NCI-H2196 treated with DMSO at 0.1 percent for 48 hours (cell line): ENCODE results near the gene VIPR1.

ENCODE experiments used
- DNase-seq: peaks from one replicate; lab custom pipeline; 2025; ENCODE audit not compliant: unreplicated experiment; lab: John Stamatoyannopoulos, UW

The VIPR1 gene

DNA sequence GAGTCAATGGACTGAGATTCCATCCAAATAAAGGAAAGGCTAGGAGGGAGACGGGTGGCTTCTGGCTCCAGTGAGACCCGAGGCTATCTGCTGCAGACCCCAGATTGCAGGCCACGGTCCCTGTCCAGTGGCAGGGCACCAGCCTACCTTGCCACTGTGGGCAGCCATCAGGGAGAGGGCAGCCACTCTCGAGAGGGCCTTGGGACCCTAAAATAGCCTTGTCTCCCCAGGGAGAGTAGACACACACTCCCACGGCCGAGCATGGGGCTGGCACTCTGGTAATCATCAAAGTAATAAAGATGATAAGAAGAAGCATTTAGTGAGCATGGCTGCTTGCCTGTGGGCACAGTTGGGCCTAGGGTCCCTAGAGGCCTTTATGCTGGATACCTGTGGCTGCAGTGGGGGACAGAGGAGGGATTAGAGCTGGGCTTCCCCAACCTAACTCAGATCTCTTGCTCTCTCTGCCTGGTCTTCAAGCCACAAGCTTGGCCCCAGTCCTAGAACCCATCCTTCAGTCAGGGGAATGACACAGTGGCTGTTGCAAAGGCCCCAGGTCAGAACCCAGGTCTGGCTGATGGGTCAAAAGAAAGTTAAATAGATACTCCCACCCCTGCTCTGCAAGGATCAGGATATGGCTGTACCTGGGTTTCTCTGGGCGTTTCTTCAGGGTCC is 9.2 kb upstream of the VIPR1 start:
- DNase-seq, result no peak

GRCh38 chr3:42493798-42494151 is 8.7 kb upstream of the VIPR1 start:
- DNase-seq, result no peak

DNA sequence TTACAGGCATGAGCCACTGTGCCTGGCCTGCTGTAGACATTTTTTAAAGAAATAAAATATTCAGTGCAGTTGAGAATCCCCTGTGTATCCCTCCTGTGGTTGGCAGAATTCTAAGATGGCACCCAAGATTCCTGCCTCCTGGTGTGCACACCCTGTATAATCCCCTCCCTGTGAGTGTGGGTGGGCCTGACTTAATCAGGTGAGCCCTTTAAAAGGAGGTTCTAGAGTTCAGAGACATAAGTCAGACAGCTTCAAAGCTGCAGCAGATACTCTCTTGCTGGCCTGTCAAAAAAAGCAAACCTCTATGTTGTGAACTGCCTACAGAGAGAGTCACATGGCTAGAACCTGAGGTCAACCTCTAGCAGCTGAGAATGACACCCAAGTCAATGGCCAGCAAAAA is 7.0 kb upstream of the VIPR1 start:
- no peak for DNase-seq

GRCh38 chr3:42497009-42497731 is 5.3 kb upstream of the VIPR1 start:
- DNase-seq, result no peak

GRCh38 chr3:42498034-42498433 is 4.4 kb upstream of the VIPR1 start:
- no peak for DNase-seq

DNA sequence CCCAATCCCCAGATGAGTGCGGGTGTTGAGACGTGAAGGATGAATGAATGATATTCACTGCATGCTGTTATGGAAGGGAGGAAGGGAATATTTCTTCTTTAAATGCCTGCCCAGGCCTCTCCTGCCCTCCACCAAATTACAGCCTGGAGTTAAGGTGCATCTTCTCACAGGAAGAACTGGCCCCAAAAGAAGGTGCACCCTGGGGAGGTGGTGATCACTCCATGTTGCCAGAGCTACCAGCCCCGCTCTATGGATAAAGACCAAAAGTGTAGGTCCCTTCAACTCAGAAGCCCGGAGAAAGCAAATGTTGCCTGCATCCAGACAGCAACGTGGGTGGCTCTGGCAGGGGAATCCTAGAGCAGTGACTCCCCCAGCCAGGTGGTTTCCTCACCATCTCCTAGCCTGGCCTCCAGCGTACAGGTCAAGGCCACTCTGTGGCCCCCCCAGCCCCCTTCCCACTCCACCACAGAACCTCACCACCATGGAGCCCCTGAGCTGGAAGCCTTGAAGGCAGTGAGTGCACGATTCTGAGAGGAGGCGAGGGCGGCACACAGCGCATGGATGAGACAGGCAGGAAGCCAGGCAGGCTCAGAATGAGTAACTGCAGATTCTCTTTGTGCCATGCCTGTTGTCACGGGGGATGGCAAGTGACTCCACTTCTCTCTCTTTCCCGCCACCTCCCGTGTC is 3.5 kb upstream of the VIPR1 start:
- no peak for DNase-seq

- no peak for DNase-seq
Observed at GRCh38 chr3:42499478-42499871, 3.0 kb upstream of the VIPR1 start.

DNA sequence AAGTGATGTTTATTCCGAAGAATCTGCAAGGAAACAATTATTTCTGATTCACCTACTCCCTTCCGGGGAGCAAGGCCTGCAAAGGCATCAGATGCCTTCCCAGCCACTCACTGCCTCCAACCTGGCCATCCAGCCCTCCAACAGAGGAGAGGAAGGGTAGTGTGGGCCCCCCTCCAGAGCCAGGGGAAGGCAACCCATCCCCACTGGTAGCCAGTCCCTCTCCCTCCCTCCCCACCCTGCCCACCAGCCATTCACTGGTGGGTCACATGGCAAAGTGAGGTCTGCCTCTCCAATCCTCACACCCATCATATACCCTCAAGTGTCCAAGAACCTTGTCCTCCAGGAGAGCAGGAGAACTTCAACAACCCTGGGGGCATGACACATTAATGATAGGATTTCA is 2.4 kb upstream of the VIPR1 start:
- DNase-seq, result no peak

- DNase-seq, result no peak
Observed at GRCh38 chr3:42500909-42501308, 1.5 kb upstream of the VIPR1 start.

DNA sequence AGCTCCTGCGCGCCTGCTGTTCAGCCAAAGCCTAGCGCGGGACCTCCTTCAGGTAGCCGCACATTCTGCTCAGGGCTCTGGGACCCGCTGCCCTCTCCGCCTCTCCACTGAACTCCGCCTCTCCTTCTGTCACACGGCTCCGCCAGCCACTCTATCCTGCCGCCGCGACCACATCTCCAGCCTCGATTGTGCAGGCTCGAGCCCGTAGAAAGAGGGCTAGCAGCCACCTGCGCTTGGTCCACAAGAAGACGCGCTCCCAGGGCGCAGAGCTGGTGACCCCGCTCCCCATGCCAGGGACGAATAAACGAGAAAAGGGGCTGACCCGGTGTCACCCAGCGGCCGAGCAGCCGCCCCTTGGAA is 1.1 kb upstream of the VIPR1 start:
- DNase-seq, result no peak

DNA sequence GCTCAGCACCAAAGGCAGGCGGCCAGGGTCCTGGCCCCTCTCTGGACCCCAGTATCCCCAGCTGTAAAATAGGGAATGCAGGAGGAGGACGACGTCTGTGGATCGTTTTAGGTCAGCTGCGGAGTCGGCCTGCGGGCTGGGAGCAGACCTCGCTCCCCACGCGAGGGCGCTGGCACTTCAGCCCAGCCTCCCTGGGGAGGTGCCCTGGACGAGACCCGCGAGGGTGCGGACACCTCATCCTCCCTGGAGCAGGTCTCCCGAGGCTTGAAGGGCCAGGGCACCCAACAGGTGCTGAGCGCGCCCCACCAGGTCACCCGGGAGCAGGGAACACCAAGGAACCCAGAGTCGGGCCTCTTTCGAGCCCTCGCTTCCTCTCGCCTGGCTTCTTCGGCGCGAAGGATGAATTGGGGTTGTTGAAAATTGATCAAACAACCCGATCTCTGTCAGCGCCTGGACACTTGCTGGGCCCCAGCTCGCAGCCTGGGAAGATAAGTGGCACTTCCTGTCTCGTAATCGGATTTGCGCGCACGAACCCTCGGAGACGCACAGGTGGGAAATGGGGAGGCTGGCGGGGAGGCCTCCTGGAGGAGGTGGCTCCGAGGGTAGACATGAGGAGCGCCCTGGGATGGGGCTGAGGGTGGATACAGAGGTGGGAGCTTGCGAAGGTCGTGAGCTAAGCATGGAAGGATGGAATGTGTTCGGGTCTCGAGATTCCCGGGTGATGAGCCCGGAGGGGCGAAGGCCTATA is 588 bp upstream of the VIPR1 start:
- peak; percentile 5 for DNase-seq

- DNase-seq, result no peak
Observed at GRCh38 chr3:42503251-42503924, 945 bp downstream of the VIPR1 start.

DNA sequence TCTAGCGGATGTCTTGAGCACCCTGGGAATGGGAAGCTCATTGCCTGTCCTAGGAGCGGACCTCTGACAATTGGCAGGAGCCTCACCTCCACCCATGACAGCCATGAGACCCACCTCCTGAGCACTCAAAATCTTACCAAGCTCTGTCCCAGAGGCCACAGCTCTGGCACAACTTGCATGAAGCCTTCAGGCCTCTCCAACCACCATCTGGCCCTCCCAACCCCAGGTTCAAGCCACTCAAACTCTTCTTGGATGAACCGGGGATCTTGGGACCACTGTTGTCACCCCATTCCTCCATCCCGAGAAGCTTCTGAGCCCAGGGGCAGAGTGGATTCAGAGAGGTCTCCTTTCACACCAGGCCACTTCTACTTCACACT is 1.5 kb downstream of the VIPR1 start:
- DNase-seq, result no peak

GRCh38 chr3:42504334-42505127 is 2.1 kb downstream of the VIPR1 start:
- DNase-seq, result no peak

- no peak for DNase-seq
Observed at GRCh38 chr3:42505128-42505848, 2.8 kb downstream of the VIPR1 start.

DNA sequence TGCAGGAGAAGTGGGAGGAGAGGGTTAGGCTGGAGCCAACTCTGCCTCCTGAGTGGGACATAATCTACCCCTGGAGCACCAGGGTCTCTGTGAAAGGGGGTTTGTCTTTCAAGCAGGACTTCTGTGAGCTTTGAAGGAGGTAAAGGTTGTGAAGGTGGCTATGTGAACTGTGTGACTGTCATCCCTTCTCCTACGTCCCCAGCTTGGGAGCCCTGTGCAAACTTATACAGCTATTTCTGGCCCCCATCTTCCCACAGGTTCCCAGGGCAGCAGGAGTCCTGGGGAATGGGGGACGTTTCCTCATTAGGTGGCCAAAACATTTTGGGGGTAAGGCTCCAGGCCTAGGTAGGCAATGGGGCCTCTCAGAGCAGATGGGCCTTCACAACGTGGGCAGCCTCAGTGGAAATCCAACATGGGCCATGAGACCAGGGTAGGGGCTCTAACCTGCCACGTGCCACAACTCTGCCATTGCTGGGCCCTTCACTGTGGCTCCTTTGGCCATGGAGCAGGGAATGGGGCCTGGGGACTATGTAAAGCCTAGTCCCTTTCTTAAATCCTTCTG is 3.5 kb downstream of the VIPR1 start:
- no peak for DNase-seq

- DNase-seq, result no peak
Observed at GRCh38 chr3:42507252-42507651, 4.8 kb downstream of the VIPR1 start.

DNA sequence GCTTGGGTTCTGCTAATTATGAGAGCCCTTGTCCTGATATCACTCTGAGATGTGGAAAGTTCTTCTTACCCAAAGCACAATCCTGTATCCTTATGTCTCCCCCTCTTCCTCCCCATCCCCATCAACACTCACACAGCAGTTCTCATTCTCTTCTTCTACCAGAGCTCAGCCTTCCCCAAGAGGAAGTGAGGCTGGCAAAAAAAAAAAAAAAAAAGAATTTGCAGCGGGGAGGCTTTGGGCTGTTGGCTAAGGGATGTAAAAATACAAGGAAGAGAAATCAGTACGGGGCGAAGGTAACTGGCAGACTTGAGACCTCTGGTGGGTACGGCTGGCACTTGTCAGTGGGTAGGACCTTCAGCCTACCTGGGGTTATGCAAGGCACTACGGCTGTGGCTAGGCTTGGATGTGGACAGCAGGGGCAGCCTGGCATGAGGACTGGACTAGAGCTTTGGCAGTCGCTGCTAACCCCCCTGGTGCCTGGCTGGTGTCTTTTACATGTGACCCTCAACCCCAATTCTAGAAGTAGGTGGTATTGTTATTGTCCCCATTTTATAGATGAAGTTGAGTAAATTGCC is 5.4 kb downstream of the VIPR1 start:
- no peak for DNase-seq

- no peak for DNase-seq
Observed at GRCh38 chr3:42508562-42508961, 6.1 kb downstream of the VIPR1 start.
